ENCODE measurements around the gene TPBGL. TPM values are rescaled to one million over a fixed set of nuclear protein-coding genes. Genes with fewer than 3 reads are reported as not detected.

The TPBGL gene
- total and polyA plus RNA-seq, 2 of the 4 experiments (the other 2 are of a cell fraction), result not detected

- H2BK15ac ChIP-seq (ENCODE audit: low read depth, low read length), result no peak overlapping the region
- no peaks in the 10 kb centered on the region for H3K9me1 ChIP-seq (ENCODE audit: insufficient read depth, low read length)
- ChIA-PET CTCF (no interaction called here), POLR2A (ENCODE audit: unreplicated experiment) (no interaction called here)
- no peak overlapping the region for H2BK5ac ChIP-seq (ENCODE audit: low read depth, low read length, poor library complexity, severe bottlenecking)
- intact Hi-C loops (cut with micrococcal nuclease) (no loop called here), in situ Hi-C loops (cut with MboI; ENCODE audit: low sequenced_read_pairs) (no loop called here), dilution Hi-C loops (cut with HindIII; ENCODE audit: low sequenced_read_pairs, unreplicated experiment) (no loop called here)
- no peaks in the 10 kb centered on the region for H3K36me3 ChIP-seq (ENCODE audit: control insufficient read depth, insufficient read depth, low read length)
- no peak overlapping the region for H3K18ac ChIP-seq (ENCODE audit: low read depth, low read length)
- no peak overlapping the region for H3K4me2 ChIP-seq (ENCODE audit: low read depth, low read length)
- no peak overlapping the region for H4K5ac ChIP-seq (ENCODE audit: low read depth, low read length)
- no peak overlapping the region for H3K27ac ChIP-seq (ENCODE audit: insufficient read depth, low read length)
- TF ChIP-seq CEBPB (IDR thresholded peaks at IDR 0.05; ENCODE audit: low read depth, low read length) (no peak), BHLHE40 (IDR thresholded peaks at IDR 0.05; ENCODE audit: low read depth, low read length) (no peak), MXI1 (IDR thresholded peaks at IDR 0.05; ENCODE audit: borderline replicate concordance, low read depth, low read length) (no peak), FOS (IDR thresholded peaks at IDR 0.05; ENCODE audit: low read depth, low read length) (no peak), RCOR1 (IDR thresholded peaks at IDR 0.05; ENCODE audit: insufficient replicate concordance, low read length) (no peak)
- no peak for DNase-seq
- H2BK120ac ChIP-seq (ENCODE audit: low read depth, low read length), result no peak overlapping the region
- H3K14ac ChIP-seq (replicated peaks; ENCODE audit: low read depth, low read length), result no peak overlapping the region
- no peak overlapping the region for H2AFZ ChIP-seq (replicated peaks; ENCODE audit: low read length, poor library complexity)
- no peak overlapping the region for H3K4me3 ChIP-seq (ENCODE audit: insufficient read depth, low read depth, low read length)
- H3K9ac ChIP-seq (ENCODE audit: low read depth, low read length), result no peak overlapping the region
- H4K20me1 ChIP-seq (ENCODE audit: insufficient read depth, low read length), result no peaks in the 10 kb centered on the region; the same call in 1 of the 2 replicates
- H3K23ac ChIP-seq (ENCODE audit: low read depth, low read length), result no peak overlapping the region
- no peak overlapping the region for H3K56ac ChIP-seq (ENCODE audit: extremely low read depth, insufficient read depth, low read length)
- no peaks in the 10 kb centered on the region for H3K4me1 ChIP-seq (ENCODE audit: control insufficient read depth, insufficient read depth, low read length)
- no peak overlapping the region for H2AK5ac ChIP-seq (ENCODE audit: low read depth, low read length)
- H3K4ac ChIP-seq (ENCODE audit: low read depth, low read length), result no peak overlapping the region
- WGBS, 2 experiments (ENCODE audit: extremely low coverage in 2 of 2, insufficient read length in 1 of 2), result 14% methylated on average over 1 of the region's 8 CpGs; no CpG with 5 or more reads in 1 of the 2 experiments
- H3K27me3 ChIP-seq (ENCODE audit: control insufficient read depth, insufficient read depth, low read length), result peaks cover 45% of the 10 kb centered on the region
- H4K8ac ChIP-seq (ENCODE audit: low read depth in 2 of 2, low read length in 2 of 2), result no peak overlapping the region
- H2BK20ac ChIP-seq (ENCODE audit: low read depth, low read length), result no peak overlapping the region
- ATAC-seq (ENCODE audit: low read depth), result no peak
- H2AK9ac ChIP-seq (replicated peaks; ENCODE audit: low read depth, low read length, poor library complexity), result no peak overlapping the region
- H4K91ac ChIP-seq (ENCODE audit: insufficient read depth, low read depth, low read length), result no peak overlapping the region
- no peaks in the 10 kb centered on the region for H3K9me3 ChIP-seq (ENCODE audit: control insufficient read depth, insufficient read depth, low read length)
- H3K79me1 ChIP-seq (ENCODE audit: low read depth in 1 of 2, low read length in 2 of 2), result no peaks in the 10 kb centered on the region
- BruUV-seq (replicated peaks), result no TSS peak
Measured at GRCh38 chr11:75236062-75236461, 4.5 kb upstream of the TPBGL start.

Measured in IMR-90 (cell line).